ENCODE measurements around the gene DIPK1C.
A peak's percentile ranks its signal among the peaks of the same experiment; 100 is the strongest.

The DIPK1C gene

GRCh38 chr18:74459889-74460288 lies 2.8 kb upstream of the DIPK1C start:
- TF ChIP-seq CTCF (IDR thresholded peaks at IDR 0.05) (0 out of 2 replicates have a peak, but pooled peaks have one; percentile 14), ZFX (IDR thresholded peaks at IDR 0.05; ENCODE audit: borderline replicate concordance) (no peak)
- no peak overlapping the region for H3K27ac ChIP-seq

GRCh38 chr18:74457725-74458421 lies 765 bp upstream of the DIPK1C start:
- H3K27ac ChIP-seq = no peak overlapping the region
- TF ChIP-seq CTCF (IDR thresholded peaks at IDR 0.05) (no peak), ZFX (IDR thresholded peaks at IDR 0.05; ENCODE audit: borderline replicate concordance) (no peak)

- TF ChIP-seq ZFX (IDR thresholded peaks at IDR 0.05; ENCODE audit: borderline replicate concordance) = no peak
- no peak for TF ChIP-seq CTCF (IDR thresholded peaks at IDR 0.05)
- H3K27ac ChIP-seq = no peak overlapping the region
These were observed 612 bp downstream of the DIPK1C start for GRCh38 chr18:74456349-74457042.

GRCh38 chr18:74456017-74456348 lies 1.1 kb downstream of the DIPK1C start:
- no peak overlapping the region for H3K27ac ChIP-seq
- TF ChIP-seq CTCF (IDR thresholded peaks at IDR 0.05) (no peak), ZFX (IDR thresholded peaks at IDR 0.05; ENCODE audit: borderline replicate concordance) (no peak)

- TF ChIP-seq ZFX (IDR thresholded peaks at IDR 0.05; ENCODE audit: borderline replicate concordance) (no peak), CTCF (IDR thresholded peaks at IDR 0.05) (no peak)
- H3K27ac ChIP-seq = no peak overlapping the region
These were observed 1.7 kb downstream of the DIPK1C start for GRCh38 chr18:74455386-74455785.

GRCh38 chr18:74454279-74454751 lies 2.8 kb downstream of the DIPK1C start:
- H3K27ac ChIP-seq = no peak overlapping the region
- TF ChIP-seq CTCF (IDR thresholded peaks at IDR 0.05) (no peak), ZFX (IDR thresholded peaks at IDR 0.05; ENCODE audit: borderline replicate concordance) (no peak)

- H3K27ac ChIP-seq = no peak overlapping the region
- no peak for TF ChIP-seq ZFX (IDR thresholded peaks at IDR 0.05; ENCODE audit: borderline replicate concordance)
- no peak for TF ChIP-seq CTCF (IDR thresholded peaks at IDR 0.05)
These were observed 3.4 kb downstream of the DIPK1C start for GRCh38 chr18:74453642-74454198.

Data from 22Rv1 (cell line).